GM21737 (cell line): ENCODE results near the gene PPL.
"Not testable (repeated sequence)": the region's sequence is repeated elsewhere in the genome, so short reads cannot be mapped to it uniquely, and the experiment has no call there.

Experiments
- ATAC-seq: cut with Tn5 transposase; IDR thresholded peaks from one replicate; pipeline ENCODE4 v1.9.1; 2021; ENCODE audit warnings: mild to moderate bottlenecking, moderate library complexity; ENCODE audit not compliant: unreplicated experiment

Gene PPL

GRCh38 chr16:4936181-4936990, 562 bp downstream of the PPL start:
- no peak for ATAC-seq

- ATAC-seq = no peak
Measured at GRCh38 chr16:4935241-4935855, 1.6 kb downstream of the PPL start.

DNA sequence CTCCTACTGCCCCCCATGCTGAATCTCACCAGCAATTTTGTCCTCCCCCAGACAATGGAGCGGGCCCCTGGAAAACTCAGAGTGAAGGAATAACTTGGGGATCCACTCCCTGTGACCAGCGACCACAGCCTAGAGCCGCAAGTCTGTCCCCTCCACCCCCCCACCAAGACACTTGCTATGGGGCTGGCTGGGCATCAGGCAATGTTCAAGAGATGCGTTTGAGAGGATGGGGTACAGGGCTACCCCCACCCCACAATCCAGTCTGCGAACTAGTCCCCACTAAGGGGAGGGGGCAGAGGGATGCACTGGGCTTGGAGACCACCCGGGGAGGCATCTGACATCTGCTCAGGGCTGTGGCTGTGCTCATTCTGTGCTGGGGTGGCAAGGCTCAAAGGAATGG, 2.4 kb downstream of the PPL start:
- ATAC-seq = no peak

DNA sequence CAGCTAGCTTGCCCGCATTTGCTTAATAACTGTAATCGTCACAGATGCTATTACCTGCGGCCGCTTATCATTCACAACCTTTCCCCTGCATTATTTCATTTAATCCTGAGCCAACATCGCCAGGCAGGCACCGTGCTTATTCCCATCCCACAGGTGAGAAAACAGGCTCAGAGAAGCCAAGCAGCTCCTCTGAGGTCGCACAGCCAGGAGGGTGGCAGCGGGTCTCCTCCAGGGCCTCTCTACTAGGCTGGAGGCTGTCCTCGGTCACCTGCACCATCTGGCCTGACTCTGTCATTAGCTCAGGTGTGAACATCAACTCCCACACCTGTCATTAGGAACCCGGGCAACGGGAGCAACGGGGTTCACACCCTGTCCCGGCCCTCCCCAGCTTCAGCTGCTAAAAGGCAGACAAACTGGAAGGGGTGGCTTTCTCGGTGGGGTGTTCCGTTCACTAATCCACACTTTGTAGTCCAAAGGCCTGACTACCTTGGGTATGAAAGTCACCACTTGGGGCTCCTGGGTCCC, 3.0 kb downstream of the PPL start:
- ATAC-seq = no peak

DNA sequence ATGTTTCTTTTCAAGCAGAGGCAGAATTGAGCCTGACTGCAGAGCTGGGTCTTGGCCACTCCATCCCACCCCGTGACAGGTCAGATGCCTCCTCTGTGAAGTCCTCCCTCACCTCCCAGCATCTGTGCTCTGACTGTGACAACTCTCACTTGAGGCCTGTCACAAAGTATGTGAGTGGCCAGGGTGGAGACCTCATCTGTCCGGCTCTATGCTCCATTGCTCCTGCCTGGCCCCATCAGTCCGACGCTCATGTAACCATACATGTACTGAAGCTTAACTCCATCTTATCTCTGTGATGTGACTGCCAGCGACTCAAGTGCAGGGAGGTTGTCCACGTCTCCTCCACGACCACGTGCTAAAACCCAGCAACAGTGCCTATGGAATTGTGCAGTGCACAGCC, 3.5 kb downstream of the PPL start:
- ATAC-seq = no peak

DNA sequence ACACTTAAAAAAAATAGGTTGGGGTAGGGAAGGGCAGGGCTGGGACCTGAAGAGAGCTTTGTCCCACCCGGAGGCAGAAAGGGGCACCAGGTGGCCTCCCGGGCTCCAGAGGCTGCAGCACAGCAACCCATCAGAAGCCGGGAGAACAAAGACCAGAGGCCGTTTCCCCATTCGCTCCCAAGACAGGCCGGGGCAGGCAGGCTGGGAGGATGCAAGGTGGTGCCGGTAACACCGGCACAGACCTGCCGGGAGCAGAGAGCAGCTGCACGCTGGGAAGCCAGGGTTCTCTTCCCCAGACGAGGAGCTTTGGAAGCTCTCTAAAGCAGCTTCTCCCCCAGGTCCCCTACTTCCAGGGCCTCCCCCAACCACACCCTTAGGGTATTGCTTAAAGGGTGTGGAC, 5.6 kb downstream of the PPL start:
- no peak for ATAC-seq

DNA sequence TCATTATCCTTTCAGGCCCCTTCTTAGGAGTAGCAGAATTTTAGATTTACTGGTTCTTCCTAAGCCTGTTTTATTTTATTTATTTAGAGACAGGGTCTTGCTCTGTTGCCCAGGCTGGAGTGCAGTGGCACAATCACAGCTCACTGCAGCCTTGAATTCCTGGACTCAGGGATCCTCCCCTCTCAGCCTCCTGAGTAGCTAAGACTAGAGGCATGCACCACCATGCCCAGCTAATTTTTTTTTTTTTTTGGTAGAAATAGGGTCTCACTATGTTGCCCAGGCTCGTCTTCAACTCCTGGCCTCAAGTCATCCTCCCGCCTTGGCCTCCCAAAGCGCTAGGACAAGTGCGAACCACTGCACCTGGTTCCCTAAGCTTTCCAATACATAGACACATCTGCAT, 7.3 kb downstream of the PPL start:
- ATAC-seq = not testable (repeated sequence)

DNA sequence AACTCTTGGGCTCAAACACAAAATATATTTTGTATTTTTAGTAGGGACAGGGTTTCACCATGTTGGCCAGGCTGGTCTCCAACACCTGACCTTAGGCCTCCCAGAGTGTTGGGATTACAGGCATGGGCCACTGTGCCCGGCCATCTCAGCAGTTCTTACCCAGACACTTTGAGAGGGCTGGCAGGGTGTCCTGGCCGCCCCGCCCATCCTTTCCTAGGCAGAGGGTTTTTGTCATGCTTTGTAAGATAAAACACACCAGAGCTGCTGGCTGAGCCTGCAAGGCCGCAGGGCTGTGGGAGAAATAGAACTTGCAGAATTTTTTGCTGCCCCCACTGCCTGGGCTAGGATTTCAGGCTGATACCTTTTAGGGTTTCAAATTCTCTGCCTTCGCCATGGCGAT, 8.7 kb downstream of the PPL start:
- ATAC-seq = no peak

DNA sequence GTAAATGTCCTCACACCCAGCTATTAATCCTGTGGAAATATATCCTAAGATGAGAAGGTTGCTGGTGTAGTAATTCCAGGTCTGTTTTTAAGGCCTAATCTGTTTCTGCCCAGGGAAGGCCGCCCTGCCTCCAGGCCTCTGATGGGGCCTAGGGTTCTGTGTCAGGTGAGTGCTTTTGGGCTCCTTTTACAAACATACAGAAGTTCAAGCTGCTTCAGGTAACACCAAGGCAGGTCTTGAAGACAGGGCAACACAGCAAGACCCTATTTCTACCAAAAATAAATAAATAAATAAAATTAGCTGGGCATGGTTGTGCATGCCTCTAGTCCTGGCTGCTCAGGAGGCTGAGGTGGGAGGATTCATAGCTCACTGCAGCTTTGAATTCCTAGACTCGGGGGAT, 9.3 kb downstream of the PPL start:
- ATAC-seq = no peak

DNA sequence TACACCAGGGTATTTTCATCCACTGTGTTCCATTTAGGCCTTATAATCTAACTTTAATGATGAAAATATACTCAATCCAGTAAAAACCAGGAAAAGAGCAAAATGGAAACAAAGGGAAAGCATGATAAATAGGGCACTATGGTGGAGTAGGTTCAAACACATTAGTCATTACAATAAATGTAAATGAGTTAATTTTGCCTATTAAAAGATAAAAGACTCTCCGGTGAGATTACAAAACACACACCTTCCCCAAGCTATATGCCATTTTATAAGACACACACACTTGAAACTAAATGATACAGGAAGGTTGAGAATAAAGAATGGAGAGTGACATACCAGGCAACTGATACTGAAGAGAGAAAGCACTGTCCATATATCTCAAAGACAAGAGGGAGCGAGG, 10.0 kb downstream of the PPL start:
- ATAC-seq = no peak

- ATAC-seq = no peak
Measured at GRCh38 chr16:4925791-4926190, 11.2 kb downstream of the PPL start.

- ATAC-seq = no peak
Measured at GRCh38 chr16:4925293-4925607, 11.7 kb downstream of the PPL start.

DNA sequence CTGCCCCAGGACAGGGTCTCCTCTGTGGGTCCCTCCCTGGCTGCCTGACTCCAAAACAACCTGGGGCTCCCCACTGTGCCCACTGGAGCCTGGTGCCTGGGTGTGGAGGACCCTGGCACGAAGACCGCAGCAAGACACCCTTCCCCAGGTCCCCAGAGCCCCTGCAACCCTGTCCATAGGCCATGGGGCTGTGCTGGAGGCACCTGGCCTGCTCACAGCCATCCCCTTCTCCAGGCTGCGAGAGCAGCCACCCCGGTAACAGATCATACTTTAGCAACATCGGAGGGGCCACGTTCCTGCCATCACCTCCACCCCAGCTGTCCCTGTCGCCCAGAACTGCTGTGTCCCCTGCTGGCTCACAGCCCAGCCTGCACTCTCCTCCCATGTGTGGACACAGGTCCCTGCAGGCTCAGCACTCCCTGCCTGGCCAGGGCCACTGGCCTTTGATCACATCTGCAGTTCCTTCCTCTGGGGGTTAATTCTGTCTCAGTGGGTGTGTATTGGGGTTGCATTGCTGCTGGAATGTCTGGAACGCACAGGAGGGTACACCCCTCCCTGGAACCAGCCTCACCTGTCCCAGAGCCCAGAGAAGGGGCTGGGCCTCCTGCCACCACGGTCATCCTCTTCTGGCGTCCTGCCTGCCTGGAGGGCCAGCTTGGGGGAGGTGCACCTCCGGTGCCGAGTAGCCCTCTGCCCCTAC, 12.2 kb downstream of the PPL start:
- ATAC-seq = no peak

- ATAC-seq = no peak
Measured at GRCh38 chr16:4923853-4924252, 13.1 kb downstream of the PPL start.

GRCh38 chr16:4922721-4923342, 14.1 kb downstream of the PPL start:
- ATAC-seq = no peak

DNA sequence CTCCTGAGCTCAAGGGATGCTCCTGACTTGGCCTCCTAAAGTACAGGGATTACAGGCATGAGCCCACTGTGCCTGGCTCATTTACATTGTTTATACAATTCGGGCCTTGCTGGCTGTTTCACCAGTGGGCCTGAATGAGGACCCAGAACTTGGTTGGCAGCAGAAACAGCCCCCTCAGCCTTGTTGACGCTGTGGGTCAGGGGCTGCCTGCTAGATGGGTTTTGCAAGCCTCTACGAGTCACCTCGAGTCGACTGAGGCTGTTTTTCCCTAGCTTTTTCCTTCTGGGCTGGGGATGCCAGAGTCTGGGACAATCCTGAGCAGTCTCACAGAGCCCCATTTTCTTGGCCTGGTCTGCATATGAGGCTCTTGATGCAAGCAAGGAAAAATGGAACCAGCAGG, 16.1 kb downstream of the PPL start:
- ATAC-seq = no peak

DNA sequence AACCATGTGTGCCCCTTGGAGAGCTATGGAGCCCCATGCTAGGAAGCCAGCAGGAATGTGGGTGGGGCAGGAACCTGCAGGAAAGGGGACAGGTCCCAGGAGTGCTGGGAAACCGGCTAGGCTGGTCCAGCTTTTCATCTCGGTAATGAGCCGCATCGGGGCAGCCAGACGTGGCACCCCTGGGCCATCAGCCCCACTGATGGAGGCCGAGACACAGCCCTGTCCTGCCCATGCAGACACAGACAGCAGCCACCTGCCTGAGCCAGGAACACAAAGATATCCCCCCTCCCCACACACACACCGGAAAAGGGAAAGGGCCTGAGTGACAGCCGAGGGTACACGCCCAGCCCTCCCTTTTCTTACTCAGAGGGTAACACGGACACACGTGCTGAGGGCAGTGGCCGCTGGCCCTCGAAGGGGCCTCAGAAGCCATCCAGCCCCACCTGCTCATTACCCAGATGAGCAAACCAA, 18.1 kb downstream of the PPL start:
- no peak for ATAC-seq

DNA sequence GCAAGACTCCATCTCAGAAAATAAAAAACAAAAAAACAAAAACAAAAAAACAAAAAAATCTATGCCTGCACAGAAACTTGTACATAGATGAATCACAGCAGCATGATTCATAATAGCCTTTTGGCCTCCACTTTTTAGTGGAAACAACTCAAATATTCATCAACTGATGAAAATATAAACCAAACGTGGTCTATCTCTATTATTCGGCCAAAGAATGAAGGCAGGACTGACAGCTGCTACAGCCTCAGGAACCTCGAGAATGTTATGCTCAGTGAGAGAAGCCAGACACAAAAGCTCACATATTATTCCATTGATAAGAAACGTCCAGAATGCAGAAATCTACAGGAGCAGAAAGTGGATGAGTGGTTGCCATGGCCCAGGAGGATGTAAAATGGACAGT, 19.8 kb downstream of the PPL start:
- no peak for ATAC-seq

DNA sequence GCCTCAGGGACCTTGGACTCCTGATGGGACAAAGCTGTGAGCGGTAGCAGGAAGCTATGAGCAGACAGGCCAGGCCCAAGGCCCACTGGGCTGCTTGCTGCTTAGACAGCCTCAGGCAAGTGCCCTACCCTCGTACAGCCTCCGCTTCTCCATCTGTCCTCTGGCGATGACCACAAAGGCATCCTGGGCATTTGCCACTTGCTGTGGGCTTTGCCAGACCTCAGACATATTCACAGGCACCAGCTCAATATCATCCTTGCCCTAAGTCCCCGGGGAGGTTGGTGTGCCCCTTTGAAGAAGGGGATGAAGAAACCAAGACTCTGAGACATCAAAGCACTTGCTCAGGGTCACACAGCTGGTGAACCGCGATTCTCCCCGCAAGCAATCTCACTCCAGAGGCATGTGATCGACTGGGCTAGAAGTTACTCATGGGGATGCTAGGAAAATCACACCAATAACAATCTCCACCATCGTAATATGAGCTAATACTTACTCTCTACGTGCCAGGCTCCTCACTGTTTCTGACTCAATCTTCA, 21.7 kb downstream of the PPL start:
- no peak for ATAC-seq

GRCh38 chr16:4914528-4915225, 22.3 kb downstream of the PPL start:
- no peak for ATAC-seq
